ENCODE results near the gene BRF1.

DNA sequence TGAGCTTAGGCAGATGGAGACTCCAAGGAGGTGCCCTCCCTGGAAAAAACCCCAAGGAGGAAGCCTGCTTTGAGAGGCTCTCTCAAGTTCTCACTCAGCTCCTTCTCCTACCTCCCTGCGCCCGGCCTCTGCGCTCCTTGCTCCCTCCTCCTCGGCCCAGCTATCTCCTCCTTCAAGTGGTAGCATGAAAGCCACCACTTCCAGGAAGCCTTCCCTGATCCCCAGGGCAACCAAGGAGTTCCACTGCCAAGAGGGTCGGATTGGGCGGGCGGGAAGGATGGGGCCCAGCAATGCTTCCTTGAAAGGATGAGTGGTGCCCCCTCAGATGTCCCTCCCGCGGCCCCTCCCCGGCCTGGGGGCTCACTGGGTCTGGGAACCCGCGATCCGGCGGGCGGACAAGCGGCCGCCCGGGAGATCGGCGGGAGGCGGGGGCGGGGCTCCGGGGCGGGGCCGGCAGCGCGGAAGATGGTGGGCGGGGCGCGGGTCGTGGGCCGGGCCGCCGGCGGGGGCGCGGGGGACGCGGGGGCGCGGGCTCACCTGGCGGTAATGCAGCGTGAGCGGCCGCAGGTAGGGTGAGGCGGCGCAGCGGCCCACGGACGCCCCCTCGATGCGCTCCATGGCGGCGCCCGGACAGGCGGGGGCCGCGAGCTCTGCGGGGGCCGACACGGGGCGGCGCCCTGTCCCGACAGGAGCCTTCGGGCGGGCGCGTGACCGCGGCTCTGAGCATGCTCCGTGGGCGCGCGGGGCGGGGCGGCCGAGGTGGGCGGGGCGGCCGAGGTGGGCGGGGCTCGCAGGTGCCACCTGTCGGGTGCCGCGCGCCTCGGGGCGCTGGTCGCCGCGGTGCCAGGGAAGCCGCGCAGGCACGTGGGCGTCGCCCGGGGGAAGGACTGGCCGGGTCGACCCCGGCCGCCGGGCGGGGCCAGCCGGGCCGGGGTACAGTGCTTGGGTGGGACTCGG lies 119.9 kb downstream of the BRF1 start, which contains the start of gene NUDT14:
- TF ChIP-seq, protein P1, sequence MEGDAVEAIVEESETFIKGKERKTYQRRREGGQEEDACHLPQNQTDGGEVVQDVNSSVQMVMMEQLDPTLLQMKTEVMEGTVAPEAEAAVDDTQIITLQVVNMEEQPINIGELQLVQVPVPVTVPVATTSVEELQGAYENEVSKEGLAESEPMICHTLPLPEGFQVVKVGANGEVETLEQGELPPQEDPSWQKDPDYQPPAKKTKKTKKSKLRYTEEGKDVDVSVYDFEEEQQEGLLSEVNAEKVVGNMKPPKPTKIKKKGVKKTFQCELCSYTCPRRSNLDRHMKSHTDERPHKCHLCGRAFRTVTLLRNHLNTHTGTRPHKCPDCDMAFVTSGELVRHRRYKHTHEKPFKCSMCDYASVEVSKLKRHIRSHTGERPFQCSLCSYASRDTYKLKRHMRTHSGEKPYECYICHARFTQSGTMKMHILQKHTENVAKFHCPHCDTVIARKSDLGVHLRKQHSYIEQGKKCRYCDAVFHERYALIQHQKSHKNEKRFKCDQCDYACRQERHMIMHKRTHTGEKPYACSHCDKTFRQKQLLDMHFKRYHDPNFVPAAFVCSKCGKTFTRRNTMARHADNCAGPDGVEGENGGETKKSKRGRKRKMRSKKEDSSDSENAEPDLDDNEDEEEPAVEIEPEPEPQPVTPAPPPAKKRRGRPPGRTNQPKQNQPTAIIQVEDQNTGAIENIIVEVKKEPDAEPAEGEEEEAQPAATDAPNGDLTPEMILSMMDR (IDR thresholded peaks at IDR 0.05): no peak
- TF ChIP-seq POLR2A (IDR thresholded peaks at IDR 0.05): no peak

Data from testis (tissue), 2 donors.